SH-SY5Y (cell line): ENCODE data around the gene RELA.

ENCODE experiments used
- GATA2 ChIP-seq: IDR thresholded peaks from 2 replicates; pipeline ENCODE4 v1.6.1; 2011; ENCODE audit warnings: mild to moderate bottlenecking, low read depth, low read length
- GATA3 ChIP-seq: IDR thresholded peaks from 2 replicates; pipeline ENCODE4 v1.6.1; 2011; ENCODE audit warnings: low read depth, mild to moderate bottlenecking, low read length, moderate library complexity

DNA sequence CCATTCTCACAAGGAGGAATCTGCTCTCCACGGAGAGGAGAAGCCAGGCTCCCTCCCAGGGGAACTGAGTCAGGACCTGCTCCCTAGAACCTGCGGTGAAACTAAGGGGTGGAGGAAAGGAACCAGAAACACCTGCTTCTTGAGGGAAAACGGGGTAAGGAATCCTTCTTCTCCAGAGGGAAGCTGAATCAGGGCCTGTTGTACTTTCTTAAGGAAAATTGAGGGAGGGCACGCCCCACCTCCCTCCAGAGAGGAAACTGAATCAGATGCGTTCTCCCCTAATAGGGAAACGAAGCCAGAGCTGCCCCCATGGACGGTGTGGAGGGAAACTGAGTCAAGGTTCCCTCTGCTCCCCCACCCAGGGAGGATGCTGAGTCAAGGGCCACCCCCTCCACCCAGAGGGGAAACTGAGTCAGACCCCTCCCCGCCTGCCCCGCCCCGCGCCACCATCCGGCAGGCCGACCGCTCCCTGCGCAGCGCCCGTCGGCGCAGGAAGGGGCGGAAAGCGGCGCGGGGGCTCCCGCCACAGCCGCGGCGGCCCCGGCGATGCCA is 393 bp downstream of the RELA start:
- TF ChIP-seq GATA2, result no peak
- no peak for TF ChIP-seq GATA3
